HG03139 (cell line): ENCODE results near the gene NLRX1.
"Not testable (repeated sequence)": the region's sequence is repeated elsewhere in the genome, so short reads cannot be mapped to it uniquely, and the experiment has no call there.

Experiments
- ATAC-seq: cut with Tn5 transposase; IDR thresholded peaks from one replicate; pipeline ENCODE4 v1.9.1; 2021; ENCODE audit not compliant: unreplicated experiment

NLRX1 gene

GRCh38 chr11:119154178-119154577 lies 14.3 kb upstream of the NLRX1 start:
- no peak for ATAC-seq

GRCh38 chr11:119155733-119156492 lies 12.6 kb upstream of the NLRX1 start:
- ATAC-seq, result no peak

- no peak for ATAC-seq
Observed at GRCh38 chr11:119156496-119156895, 12.0 kb upstream of the NLRX1 start.

- ATAC-seq, result no peak
Observed at GRCh38 chr11:119157063-119157462, 11.5 kb upstream of the NLRX1 start.

GRCh38 chr11:119158467-119158866 lies 10.1 kb upstream of the NLRX1 start:
- ATAC-seq, result no peak

GRCh38 chr11:119160151-119160550 lies 8.4 kb upstream of the NLRX1 start:
- ATAC-seq, result no peak

- ATAC-seq, result no peak
Observed at GRCh38 chr11:119161871-119162270, 6.7 kb upstream of the NLRX1 start.

- ATAC-seq, result no peak
Observed at GRCh38 chr11:119166368-119167076, 2.0 kb upstream of the NLRX1 start.

- ATAC-seq, result not testable (repeated sequence)
Observed at GRCh38 chr11:119167077-119167458, 1.5 kb upstream of the NLRX1 start.

- no peak for ATAC-seq
Observed at GRCh38 chr11:119167933-119168332, 592 bp upstream of the NLRX1 start.

- ATAC-seq, result peak; percentile 25
Observed at GRCh38 chr11:119169282-119169719, 776 bp downstream of the NLRX1 start.

GRCh38 chr11:119172513-119172912 lies 4.0 kb downstream of the NLRX1 start:
- no peak for ATAC-seq

- no peak for ATAC-seq
Observed at GRCh38 chr11:119173453-119173852, 4.9 kb downstream of the NLRX1 start.

- no peak for ATAC-seq
Observed at GRCh38 chr11:119175493-119176077, 7.1 kb downstream of the NLRX1 start.

- no peak for ATAC-seq
Observed at GRCh38 chr11:119178166-119178680, 9.7 kb downstream of the NLRX1 start.

- ATAC-seq, result no peak
Observed at GRCh38 chr11:119179342-119179741, 10.8 kb downstream of the NLRX1 start.

GRCh38 chr11:119179983-119180382 lies 11.5 kb downstream of the NLRX1 start:
- ATAC-seq, result no peak

- ATAC-seq, result no peak
Observed at GRCh38 chr11:119180729-119181676, 12.5 kb downstream of the NLRX1 start.

- no peak for ATAC-seq
Observed at GRCh38 chr11:119181677-119182412, 13.3 kb downstream of the NLRX1 start.

GRCh38 chr11:119184399-119184798 lies 15.9 kb downstream of the NLRX1 start:
- ATAC-seq, result not testable (repeated sequence)
